GM19467 (cell line): ENCODE measurements around the gene CLEC4M.
"Not testable (repeated sequence)": the region's sequence is repeated elsewhere in the genome, so short reads cannot be mapped to it uniquely, and the experiment has no call there.

Source experiments
- ATAC-seq: cut with Tn5 transposase; IDR thresholded peaks from one replicate; pipeline ENCODE4 v1.9.1; 2021; ENCODE audit warnings: mild to moderate bottlenecking, moderate library complexity; ENCODE audit not compliant: unreplicated experiment

CLEC4M gene

DNA sequence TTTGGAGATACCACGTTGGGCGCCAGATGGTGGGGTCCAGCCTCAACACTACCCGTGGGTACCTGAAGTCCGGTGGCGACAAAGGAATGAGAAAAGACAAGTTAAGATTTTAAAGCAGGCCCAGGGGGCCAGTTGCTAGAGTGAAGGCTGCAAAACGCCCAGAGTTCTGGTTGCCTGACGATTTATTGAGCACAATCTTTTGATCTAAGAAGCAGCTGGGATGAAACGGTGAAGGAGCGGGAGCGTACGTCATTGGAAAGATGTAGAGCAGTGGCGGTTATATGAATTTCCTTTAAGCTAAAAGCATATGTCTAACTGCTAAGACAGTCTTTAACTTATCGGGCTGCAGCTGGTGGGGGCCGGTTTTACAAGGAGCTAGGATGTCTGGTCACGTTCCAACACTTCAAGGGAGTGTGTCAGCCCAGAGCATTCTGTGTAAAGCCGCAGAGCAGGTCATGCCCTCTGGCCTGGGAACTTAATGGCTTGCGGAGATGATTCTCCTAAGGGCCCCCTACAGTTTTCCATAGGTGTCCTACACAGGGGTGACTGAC, 38.1 kb downstream of the CLEC4M start:
- no peak for ATAC-seq

- ATAC-seq, result no peak
Observed at GRCh38 chr19:7806234-7806633, 43.2 kb downstream of the CLEC4M start.

DNA sequence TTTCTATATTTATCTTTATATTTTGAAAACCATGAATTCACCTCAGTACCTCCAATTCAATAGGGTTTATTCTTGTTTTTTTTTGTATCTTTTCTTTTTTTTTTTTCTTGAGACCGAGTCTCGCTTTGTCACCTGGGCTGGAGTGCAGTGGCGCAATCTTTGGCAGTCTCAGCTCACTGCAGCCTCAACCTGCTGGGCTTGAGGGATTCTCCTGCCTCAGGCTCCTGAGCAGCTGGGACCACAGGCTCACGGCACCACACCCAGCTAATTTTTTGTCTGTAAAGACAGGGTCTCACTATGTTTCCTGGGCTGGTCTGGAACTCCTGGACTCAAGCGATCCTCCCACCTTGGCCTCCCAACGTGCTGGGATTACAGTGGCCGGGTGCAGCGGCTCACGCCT, 43.8 kb downstream of the CLEC4M start:
- ATAC-seq, result no peak

DNA sequence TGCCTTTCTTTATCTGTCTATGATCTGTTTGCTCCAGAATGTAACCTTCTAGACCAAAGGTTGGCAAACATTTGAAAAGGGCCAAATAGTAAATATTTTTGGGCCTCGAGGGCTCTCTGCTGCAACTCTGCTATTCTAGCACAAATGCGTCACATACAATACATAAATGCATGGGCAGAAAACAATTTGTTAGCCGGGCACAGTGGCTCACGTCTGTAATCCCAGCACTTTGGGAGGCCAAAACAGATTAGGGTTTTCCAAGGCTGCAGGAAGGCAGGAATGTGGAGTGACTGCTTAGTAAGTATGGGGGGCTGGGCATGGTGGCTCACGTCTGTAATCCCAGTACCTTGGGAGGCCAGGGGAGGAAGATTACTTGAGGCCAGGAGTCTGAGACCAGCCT, 45.1 kb downstream of the CLEC4M start:
- no peak for ATAC-seq

DNA sequence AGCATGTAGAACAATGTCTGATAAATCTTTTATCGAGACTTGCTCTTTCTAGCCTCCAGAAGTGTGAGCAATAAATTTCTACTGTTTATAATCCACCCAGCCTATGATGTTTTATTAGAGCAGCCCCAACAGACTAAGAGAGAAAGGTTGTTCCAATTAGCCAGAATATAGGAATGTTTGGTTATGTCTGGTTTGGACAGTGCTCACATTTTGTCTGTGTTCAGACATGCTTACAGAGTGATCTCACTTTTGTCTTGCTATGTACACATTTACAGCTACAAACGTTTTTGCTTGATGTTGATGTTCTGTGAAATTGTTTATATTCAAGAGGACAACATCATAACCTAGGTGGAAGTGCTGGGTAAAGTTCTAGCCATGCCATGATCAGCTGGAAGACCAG, 48.9 kb downstream of the CLEC4M start:
- no peak for ATAC-seq

DNA sequence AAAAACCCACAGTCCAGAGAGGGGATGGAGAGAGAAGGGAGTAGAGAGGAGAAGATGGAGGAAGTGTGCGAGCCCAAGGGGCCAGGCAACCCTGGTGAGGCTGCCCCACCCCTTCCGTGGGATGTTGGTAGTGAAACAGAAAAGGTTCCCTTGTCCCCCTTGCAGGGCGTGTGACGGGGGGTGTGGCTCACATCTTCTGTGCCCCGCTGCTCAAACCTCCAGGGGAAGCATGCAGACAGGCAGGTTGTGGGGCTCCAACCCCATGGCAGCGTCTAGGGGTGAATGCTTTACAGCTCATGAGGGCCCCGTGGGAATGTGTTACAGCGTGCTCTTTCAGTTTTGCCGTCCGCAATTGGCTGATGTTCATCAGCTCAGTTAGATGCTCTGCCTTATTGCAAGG, 52.3 kb downstream of the CLEC4M start:
- no peak for ATAC-seq

DNA sequence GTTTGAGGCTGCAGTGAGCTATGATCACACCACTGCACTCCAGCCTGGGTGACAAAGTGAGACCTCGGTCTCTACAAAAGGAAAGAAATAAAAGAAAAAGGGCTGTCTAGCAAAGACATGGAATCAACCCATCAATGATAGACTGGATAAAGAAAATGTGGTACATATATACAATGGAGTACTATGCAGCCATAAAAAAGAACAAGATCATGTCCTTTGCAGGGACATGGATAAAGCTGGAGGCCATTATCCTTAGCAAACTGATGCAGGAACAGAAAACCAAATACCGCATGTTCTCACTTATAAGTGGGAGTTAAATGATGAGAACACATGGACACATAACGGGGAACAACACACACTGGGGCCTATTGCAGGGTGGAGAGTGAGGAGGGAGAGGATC, 53.0 kb downstream of the CLEC4M start:
- ATAC-seq, result not testable (repeated sequence)

DNA sequence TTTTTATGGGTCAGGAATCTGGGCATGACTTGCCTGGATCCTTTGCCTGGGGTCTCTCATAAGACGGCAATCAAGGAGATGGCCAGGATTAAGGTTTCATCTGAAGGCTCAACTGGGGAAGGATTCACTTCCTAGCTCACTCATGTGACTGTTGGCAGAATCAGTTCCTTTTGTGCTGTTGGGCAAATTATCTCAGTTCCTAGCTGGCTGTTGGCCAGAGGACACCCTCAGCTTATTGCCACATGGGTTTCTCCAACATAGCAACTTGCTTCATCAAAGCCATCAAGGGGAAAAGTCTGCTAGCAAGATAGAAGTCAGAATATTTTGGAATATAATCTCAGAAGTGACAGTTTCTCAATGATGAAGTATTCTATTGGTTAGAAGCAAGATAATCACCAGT, 54.8 kb downstream of the CLEC4M start:
- no peak for ATAC-seq

DNA sequence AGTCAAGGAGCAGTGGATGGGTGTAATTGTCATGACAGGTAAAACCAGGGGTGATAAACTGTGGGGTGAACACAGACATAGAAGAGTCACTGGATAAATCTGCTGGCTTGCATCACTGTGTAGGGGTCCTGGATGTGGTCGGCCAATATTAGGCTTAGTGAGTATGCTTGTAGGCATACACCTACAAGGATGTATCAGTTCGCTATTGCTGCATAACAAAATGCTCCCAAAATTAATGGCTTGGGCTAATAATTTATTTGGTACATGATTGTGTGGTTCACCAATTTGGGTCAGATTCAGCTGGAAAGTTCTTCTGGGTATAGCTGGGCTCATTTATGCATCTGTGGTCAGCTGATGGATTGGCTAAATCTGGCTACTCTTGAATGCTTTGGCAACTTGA, 55.8 kb downstream of the CLEC4M start:
- ATAC-seq, result no peak
